Right lobe of liver (tissue), 6 donors: ENCODE results near the gene ALK. TPM values are rescaled to one million over a fixed set of nuclear protein-coding genes. Genes with fewer than 3 reads are reported as not detected.

Experiments used
- ATAC-seq, 4 donors: fragments of 200-7000 bp; cut with Tn5 transposase; one replicate each; pipeline ENCODE4 v1.9.1; 2020; ENCODE audit warnings: mild to moderate bottlenecking in 4 of 4, moderate library complexity in 4 of 4
- DNase-seq, 3 donors: peaks; one replicate each; pipeline ENCODE4 v3.0.0-alpha.2; 2020
- H3K27ac ChIP-seq, 3 donors: fragments of 200-600 bp; one replicate each; pipeline ENCODE4 v1.8.0; 2022
- H3K27me3 ChIP-seq, 2 donors: fragments of 200-600 bp; one replicate each; pipeline ENCODE4 v1.8.0; 2022
- H3K36me3 ChIP-seq, 4 donors: fragments of 200-600 bp; sonication (generic) in 1 of 4; one replicate each; pipeline versions ENCODE4 v1.5.1 to v1.8.0; 2017 to 2022; ENCODE audit warnings: control low read depth in 1 of 4
- H3K4me1 ChIP-seq, 4 donors: fragments of 200-600 bp; sonication (generic) in 1 of 4; one replicate each; pipeline versions ENCODE4 v1.5.1 to v1.8.0; 2017 to 2022; ENCODE audit warnings: control low read depth in 1 of 4
- H3K4me3 ChIP-seq, 3 donors: fragments of 200-600 bp; one replicate each; pipeline ENCODE4 v1.8.0; 2022
- H3K9me3 ChIP-seq, 4 donors: fragments of 200-600 bp; sonication (generic) in 1 of 4; one replicate each; pipeline versions ENCODE4 v1.5.1 to v1.8.0; 2017 to 2022; ENCODE audit warnings: control low read depth in 1 of 4
- POLR2A ChIP-seq: fragments of 450-650 bp; IDR thresholded peaks from one replicate; pipeline ENCODE4 v1.6.1; 2017; ENCODE audit warnings: antibody characterized with exemption, mild to moderate bottlenecking
- WGBS: methylation state at CpG from one replicate; pipeline ENCODE4 v1.1.6; 2018; ENCODE audit warnings: low coverage, low lambda C conversion rate; ENCODE audit not compliant: insufficient coverage; ENCODE audit errors: missing lambda C conversion rate; 5-methylcytosine and 5-hydroxymethylcytosine counted together
- intact Hi-C, 2 donors: fragments of 100-400 bp; cut with DNase I; formaldehyde crosslinking; loops; one replicate each; pipeline versions ENCODE4 v1.11.2 to v1.14.1; 2022
- small RNA-seq, 2 experiments: library from RNA; depleted of rRNA; stranded (forward); fragments of <200 nt; gene quantifications; one replicate each; pipeline ENCODE3, GENCODE V24; 2016
- total RNA-seq, 6 experiments: library from RNA; depleted of rRNA in 2 of 6; stranded (reverse); fragments of >200 nt in 2 of 6; fragmentation: NEBNext Ultra II Directional in 3 of 6; extraction: Animal tissue kit (Norgen Biotek cat#: 25700) in 3 of 6; gene quantifications; one replicate each; pipeline versions ENCODE4 v1.1.0 to v1.2.4, GENCODE V29; 2016 to 2023
- TF ChIP-seq, protein P1 (sequence below), 4 donors: fragments of 200-600 bp in 3 of 4; fragments of 450-650 bp in 1 of 4; IDR thresholded peaks; one replicate each; pipeline versions ENCODE4 v1.5.1 to v1.8.0; 2016 to 2022; ENCODE audit warnings: antibody characterized with exemption in 4 of 4, mild to moderate bottlenecking in 2 of 4
- donor health status: DM: no; HTN: yes; CAD: no.
- donor health status: DM: no; HTN: no; CAD: no.
- donor health status: DM: no; HTN: no; CAD: no.
- donor health status: DM: no; HTN: yes; CAD: no.
- donor health status: DM: no; HTN: yes; CAD: no.

ALK gene
- total RNA-seq, 6 experiments from 2014 or later = 0.04 to 0.06 TPM; not detected in 4

DNA sequence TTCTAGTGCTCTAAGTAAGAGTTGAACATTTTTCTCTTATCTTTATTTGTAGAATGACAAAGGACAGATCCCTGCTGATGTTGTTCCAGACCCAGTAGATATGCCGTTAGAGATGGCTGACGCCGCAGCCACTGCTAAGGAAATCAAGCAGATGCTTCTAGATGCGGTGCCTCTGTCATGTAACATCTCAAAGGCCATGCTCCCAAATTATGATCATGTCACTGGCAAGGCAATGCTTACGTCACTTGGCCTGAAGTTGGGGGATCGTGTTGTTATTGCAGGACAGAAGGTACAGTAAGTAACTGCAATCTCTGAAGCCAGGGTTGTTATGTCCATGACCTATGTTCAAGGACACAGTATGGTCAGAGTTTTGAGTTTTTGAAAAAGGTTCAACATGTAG is 777.7 kb downstream of the ALK start:
- no peaks in the 10 kb centered on the region for H3K27me3 ChIP-seq
- DNase-seq = no peak
- H3K36me3 ChIP-seq = no peaks in the 10 kb centered on the region
- TF ChIP-seq, protein P1, sequence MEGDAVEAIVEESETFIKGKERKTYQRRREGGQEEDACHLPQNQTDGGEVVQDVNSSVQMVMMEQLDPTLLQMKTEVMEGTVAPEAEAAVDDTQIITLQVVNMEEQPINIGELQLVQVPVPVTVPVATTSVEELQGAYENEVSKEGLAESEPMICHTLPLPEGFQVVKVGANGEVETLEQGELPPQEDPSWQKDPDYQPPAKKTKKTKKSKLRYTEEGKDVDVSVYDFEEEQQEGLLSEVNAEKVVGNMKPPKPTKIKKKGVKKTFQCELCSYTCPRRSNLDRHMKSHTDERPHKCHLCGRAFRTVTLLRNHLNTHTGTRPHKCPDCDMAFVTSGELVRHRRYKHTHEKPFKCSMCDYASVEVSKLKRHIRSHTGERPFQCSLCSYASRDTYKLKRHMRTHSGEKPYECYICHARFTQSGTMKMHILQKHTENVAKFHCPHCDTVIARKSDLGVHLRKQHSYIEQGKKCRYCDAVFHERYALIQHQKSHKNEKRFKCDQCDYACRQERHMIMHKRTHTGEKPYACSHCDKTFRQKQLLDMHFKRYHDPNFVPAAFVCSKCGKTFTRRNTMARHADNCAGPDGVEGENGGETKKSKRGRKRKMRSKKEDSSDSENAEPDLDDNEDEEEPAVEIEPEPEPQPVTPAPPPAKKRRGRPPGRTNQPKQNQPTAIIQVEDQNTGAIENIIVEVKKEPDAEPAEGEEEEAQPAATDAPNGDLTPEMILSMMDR (IDR thresholded peaks at IDR 0.05) = no peak
- TF ChIP-seq POLR2A = no peak
- WGBS = 76% methylated on average over 2 of the region's 6 CpGs
- H3K27ac ChIP-seq = no peak overlapping the region
- H3K4me1 ChIP-seq = no peaks in the 10 kb centered on the region
- H3K9me3 ChIP-seq = no peaks in the 10 kb centered on the region
- intact Hi-C loops = no loop called here
- ATAC-seq = no peak
- H3K4me3 ChIP-seq = no peak overlapping the region

Small RNA genes lying within 50 kb of the gene (small RNA-seq; reads per million reads assigned to genes)
- 0 reads per million in 2 experiments for gene RN7SL516P

Other genes starting within 250 kb of the ALK start
- gene YPEL5, start 225.4 kb upstream of the ALK start, total RNA-seq = 10 to 100 TPM; 22.7 to 49.2 (median 39.6) TPM